Measurements from ENCODE around the gene GRAMD2A.

- TF ChIP-seq, protein P1, sequence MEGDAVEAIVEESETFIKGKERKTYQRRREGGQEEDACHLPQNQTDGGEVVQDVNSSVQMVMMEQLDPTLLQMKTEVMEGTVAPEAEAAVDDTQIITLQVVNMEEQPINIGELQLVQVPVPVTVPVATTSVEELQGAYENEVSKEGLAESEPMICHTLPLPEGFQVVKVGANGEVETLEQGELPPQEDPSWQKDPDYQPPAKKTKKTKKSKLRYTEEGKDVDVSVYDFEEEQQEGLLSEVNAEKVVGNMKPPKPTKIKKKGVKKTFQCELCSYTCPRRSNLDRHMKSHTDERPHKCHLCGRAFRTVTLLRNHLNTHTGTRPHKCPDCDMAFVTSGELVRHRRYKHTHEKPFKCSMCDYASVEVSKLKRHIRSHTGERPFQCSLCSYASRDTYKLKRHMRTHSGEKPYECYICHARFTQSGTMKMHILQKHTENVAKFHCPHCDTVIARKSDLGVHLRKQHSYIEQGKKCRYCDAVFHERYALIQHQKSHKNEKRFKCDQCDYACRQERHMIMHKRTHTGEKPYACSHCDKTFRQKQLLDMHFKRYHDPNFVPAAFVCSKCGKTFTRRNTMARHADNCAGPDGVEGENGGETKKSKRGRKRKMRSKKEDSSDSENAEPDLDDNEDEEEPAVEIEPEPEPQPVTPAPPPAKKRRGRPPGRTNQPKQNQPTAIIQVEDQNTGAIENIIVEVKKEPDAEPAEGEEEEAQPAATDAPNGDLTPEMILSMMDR (IDR thresholded peaks at IDR 0.05): no peak
- no peak for TF ChIP-seq POLR2A (IDR thresholded peaks at IDR 0.05)
Observed at GRCh38 chr15:72231833-72232478, 34.4 kb upstream of the GRAMD2A start.

All from upper lobe of left lung (tissue), 4 donors.